Endothelial cell of umbilical vein (primary cell): ENCODE results near the gene GTF2H1.

ENCODE experiments used
- CTCF ChIP-seq, 2 donors: IDR thresholded peaks; 1 replicate in 1 of 2; 2 replicates in 1 of 2; pipeline ENCODE4 v1.5.1; 2011; ENCODE audit warnings: low read length in 2 of 2, mild to moderate bottlenecking in 2 of 2, moderate library complexity in 2 of 2, control low read depth in 1 of 2, inconsistent platforms in 1 of 2, low read depth in 1 of 2; ENCODE audit not compliant: insufficient read depth in 1 of 2; ENCODE audit errors: extremely low read depth in 1 of 2
- POLR2A ChIP-seq: IDR thresholded peaks from 2 replicates; pipeline ENCODE4 v1.6.1; 2012; ENCODE audit warnings: low read depth, mild to moderate bottlenecking, control low read depth, low read length

DNA sequence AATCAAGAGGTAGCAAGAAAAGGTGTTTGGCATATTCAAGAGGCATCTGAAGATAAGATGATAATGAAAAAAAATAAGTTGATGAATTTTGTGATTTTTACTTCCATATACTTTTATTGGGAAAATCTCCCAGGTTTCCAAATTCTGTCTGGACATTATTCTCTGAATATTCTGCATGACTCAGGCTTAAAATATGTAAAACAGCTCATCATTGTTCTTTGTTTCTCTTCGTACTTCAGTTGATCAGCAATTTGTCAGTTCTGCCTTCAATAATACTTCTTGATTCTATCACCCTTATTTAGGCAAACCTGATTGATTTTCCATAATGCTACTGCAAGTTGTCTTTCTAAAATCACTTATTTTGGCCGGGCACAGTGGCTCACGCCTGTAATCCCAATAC, 30.2 kb downstream of the GTF2H1 start:
- TF ChIP-seq CTCF (IDR thresholded peaks at IDR 0.05; ENCODE audit: extremely low read depth in 1 of 2, insufficient read depth in 1 of 2, low read depth in 1 of 2, low read length in 2 of 2) (no peak), POLR2A (no peak)
